ENCODE data around the gene CPEB1. TPM values are rescaled to one million over a fixed set of nuclear protein-coding genes. Genes with fewer than 3 reads are reported as not detected.

Gene CPEB1
- total and polyA plus RNA-seq, 2 experiments from 2014 or later: 4.1 to 9.4 TPM

DNA sequence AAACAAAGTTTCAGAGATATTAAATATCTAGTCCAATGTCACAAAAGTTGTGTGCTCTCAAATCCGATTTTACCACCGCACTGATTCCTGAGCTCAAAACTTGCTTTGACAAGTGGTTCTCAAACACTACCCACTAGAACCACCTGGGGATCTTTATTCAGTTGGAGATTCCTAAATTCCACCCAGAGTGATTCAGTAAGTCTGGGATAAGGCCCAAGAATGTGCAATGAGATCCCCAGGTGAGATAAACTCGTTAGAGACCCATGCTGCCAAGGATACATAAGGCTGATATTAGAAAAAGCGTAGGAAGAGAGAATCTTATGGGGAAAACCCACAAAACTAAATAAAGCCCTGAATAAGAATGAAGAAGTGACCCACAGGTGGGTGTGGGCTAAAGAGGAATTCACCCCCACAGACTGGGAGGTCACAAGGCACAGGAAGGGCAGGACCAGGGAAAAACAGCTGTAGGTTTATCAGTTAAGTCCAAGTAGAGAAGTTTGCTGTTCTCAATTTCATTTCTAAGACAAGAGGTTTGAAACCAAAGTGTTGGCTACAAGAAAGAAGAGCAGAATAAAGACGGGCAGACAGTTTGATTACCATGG, 95.4 kb downstream of the CPEB1 start (continued):
- TF ChIP-seq STAT1 (IDR thresholded peaks at IDR 0.05; ENCODE audit: unreplicated experiment) (no peak), ZNF331 (CRISPR knock-in tag; IDR thresholded peaks at IDR 0.05; ENCODE audit: low read depth) (no peak), ZNF114 (CRISPR knock-in tag; IDR thresholded peaks at IDR 0.05) (no peak), NANOG (IDR thresholded peaks at IDR 0.05; ENCODE audit: borderline replicate concordance) (no peak), CREB1 (CRISPR knock-in tag; IDR thresholded peaks at IDR 0.05; ENCODE audit: low read depth) (no peak), JUNB (IDR thresholded peaks at IDR 0.05; ENCODE audit: unreplicated experiment) (no peak)
- TF ChIP-seq, protein P1, sequence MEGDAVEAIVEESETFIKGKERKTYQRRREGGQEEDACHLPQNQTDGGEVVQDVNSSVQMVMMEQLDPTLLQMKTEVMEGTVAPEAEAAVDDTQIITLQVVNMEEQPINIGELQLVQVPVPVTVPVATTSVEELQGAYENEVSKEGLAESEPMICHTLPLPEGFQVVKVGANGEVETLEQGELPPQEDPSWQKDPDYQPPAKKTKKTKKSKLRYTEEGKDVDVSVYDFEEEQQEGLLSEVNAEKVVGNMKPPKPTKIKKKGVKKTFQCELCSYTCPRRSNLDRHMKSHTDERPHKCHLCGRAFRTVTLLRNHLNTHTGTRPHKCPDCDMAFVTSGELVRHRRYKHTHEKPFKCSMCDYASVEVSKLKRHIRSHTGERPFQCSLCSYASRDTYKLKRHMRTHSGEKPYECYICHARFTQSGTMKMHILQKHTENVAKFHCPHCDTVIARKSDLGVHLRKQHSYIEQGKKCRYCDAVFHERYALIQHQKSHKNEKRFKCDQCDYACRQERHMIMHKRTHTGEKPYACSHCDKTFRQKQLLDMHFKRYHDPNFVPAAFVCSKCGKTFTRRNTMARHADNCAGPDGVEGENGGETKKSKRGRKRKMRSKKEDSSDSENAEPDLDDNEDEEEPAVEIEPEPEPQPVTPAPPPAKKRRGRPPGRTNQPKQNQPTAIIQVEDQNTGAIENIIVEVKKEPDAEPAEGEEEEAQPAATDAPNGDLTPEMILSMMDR (conservative IDR thresholded peaks at IDR 0.05; ENCODE audit: low read depth in 2 of 2): no peak

DNA sequence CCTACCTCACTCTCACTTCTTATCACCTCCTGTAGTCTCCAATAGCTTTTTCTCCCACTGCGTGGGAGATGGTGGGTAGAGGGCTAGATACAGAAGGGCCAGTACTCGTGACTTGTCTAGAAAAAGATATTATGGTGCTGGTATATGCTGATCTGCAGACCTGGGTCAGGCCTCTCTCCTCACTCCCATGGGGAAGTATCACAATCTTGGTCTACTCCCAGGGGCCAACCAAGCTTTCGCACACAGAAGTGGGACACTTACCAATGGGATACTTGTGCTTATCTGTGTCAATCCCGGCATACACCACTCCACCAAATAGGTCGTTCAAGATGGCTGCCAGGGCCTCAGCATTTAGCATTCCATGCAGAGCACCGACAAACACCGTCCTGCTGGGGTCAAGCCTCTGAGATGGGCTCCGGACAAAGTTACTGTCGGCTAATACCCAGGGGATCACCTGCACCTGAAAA, 97.9 kb downstream of the CPEB1 start:
- no peaks in the 10 kb centered on the region for H3K36me3 ChIP-seq (ENCODE audit: insufficient read depth)
- H4K20me1 ChIP-seq (replicated peaks; ENCODE audit: insufficient read depth): no peaks in the 10 kb centered on the region
- H3K27me3 Mint-ChIP-seq (ENCODE audit: insufficient read depth, low read depth, poor library complexity): peaks cover 2% of the 10 kb centered on the region
- H2AFZ ChIP-seq: no peak overlapping the region
- H3F3A ChIP-seq (replicated peaks; ENCODE audit: low read depth): no peaks in the 10 kb centered on the region
- H3K4me1 Mint-ChIP-seq: peaks cover 17% of the 10 kb centered on the region
- H3K4me2 ChIP-seq: no peak overlapping the region
- no peak overlapping the region for H3K27ac Mint-ChIP-seq
- no peaks in the 10 kb centered on the region for H3K36me3 Mint-ChIP-seq (ENCODE audit: low read depth)
- no peaks in the 10 kb centered on the region; the same call in 1 of the 2 replicates for H3K9me2 ChIP-seq (ENCODE audit: insufficient read depth)
- no peaks in the 10 kb centered on the region for H3K79me2 ChIP-seq (replicated peaks; ENCODE audit: insufficient read depth)
- H3K4me3 ChIP-seq: no peak overlapping the region
- ATAC-seq (no peak), DNase-seq (ENCODE audit: low spot score) (no peak)
- 0 out of 2 replicates have a peak, but pooled peaks cover under 1% of the 10 kb centered on the region for H3K4me1 ChIP-seq (ENCODE audit: insufficient read depth)
- H3K27me3 ChIP-seq (ENCODE audit: insufficient read depth): no peaks in the 10 kb centered on the region
- no peak overlapping the region for H3K4me3 Mint-ChIP-seq
- H3K9me3 Mint-ChIP-seq: no peaks in the 10 kb centered on the region
- H3K27ac ChIP-seq (ENCODE audit: low read depth): no peak overlapping the region
- TF ChIP-seq, protein P1 (conservative IDR thresholded peaks at IDR 0.05; ENCODE audit: low read depth in 2 of 2): no peak
- TF ChIP-seq EZH2 (IDR thresholded peaks at IDR 0.05; ENCODE audit: low read depth, unreplicated experiment) (no peak), ZNF114 (CRISPR knock-in tag; IDR thresholded peaks at IDR 0.05) (no peak), NANOG (IDR thresholded peaks at IDR 0.05; ENCODE audit: borderline replicate concordance) (no peak), JUNB (IDR thresholded peaks at IDR 0.05; ENCODE audit: unreplicated experiment) (no peak), EZH2phosphoT487 (IDR thresholded peaks at IDR 0.05; ENCODE audit: unreplicated experiment) (no peak), CREB1 (CRISPR knock-in tag; IDR thresholded peaks at IDR 0.05; ENCODE audit: low read depth) (no peak), ZNF331 (CRISPR knock-in tag; IDR thresholded peaks at IDR 0.05; ENCODE audit: low read depth) (no peak), STAT1 (IDR thresholded peaks at IDR 0.05; ENCODE audit: unreplicated experiment) (no peak), POLR2AphosphoS5 (IDR thresholded peaks at IDR 0.05; ENCODE audit: low read depth) (no peak)
- TF ChIP-seq, protein P2, sequence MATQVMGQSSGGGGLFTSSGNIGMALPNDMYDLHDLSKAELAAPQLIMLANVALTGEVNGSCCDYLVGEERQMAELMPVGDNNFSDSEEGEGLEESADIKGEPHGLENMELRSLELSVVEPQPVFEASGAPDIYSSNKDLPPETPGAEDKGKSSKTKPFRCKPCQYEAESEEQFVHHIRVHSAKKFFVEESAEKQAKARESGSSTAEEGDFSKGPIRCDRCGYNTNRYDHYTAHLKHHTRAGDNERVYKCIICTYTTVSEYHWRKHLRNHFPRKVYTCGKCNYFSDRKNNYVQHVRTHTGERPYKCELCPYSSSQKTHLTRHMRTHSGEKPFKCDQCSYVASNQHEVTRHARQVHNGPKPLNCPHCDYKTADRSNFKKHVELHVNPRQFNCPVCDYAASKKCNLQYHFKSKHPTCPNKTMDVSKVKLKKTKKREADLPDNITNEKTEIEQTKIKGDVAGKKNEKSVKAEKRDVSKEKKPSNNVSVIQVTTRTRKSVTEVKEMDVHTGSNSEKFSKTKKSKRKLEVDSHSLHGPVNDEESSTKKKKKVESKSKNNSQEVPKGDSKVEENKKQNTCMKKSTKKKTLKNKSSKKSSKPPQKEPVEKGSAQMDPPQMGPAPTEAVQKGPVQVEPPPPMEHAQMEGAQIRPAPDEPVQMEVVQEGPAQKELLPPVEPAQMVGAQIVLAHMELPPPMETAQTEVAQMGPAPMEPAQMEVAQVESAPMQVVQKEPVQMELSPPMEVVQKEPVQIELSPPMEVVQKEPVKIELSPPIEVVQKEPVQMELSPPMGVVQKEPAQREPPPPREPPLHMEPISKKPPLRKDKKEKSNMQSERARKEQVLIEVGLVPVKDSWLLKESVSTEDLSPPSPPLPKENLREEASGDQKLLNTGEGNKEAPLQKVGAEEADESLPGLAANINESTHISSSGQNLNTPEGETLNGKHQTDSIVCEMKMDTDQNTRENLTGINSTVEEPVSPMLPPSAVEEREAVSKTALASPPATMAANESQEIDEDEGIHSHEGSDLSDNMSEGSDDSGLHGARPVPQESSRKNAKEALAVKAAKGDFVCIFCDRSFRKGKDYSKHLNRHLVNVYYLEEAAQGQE (IDR thresholded peaks at IDR 0.05; ENCODE audit: unreplicated experiment): no peak
- TF ChIP-seq, protein P3, sequence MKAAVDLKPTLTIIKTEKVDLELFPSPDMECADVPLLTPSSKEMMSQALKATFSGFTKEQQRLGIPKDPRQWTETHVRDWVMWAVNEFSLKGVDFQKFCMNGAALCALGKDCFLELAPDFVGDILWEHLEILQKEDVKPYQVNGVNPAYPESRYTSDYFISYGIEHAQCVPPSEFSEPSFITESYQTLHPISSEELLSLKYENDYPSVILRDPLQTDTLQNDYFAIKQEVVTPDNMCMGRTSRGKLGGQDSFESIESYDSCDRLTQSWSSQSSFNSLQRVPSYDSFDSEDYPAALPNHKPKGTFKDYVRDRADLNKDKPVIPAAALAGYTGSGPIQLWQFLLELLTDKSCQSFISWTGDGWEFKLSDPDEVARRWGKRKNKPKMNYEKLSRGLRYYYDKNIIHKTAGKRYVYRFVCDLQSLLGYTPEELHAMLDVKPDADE (IDR thresholded peaks at IDR 0.05): no peak
